GM23338 (cell line): ENCODE results near the gene C5AR1. TPM values are rescaled to one million over a fixed set of nuclear protein-coding genes. Genes with fewer than 3 reads are reported as not detected.

Source experiments
- ATAC-seq: fragments of 200-7000 bp; cut with Tn5 transposase; 3 replicates; pipeline ENCODE4 v1.9.1; 2020
- DNase-seq: peaks from one replicate; pipeline ENCODE4 v3.0.0-alpha.2; 2015; ENCODE audit warnings: low spot score
- H2AFZ ChIP-seq: fragments of 200-600 bp; sonication (generic); 2 replicates; pipeline ENCODE4 v1.8.0; 2016; ENCODE audit warnings: antibody characterized with exemption, mild to moderate bottlenecking, moderate library complexity
- H3F3A ChIP-seq: fragments of 200-600 bp; sonication (generic); replicated peaks from 2 replicates; pipeline ENCODE4 v1.8.0; 2017; ENCODE audit warnings: antibody characterized with exemption, mixed run types, low read depth
- H3K27ac ChIP-seq: fragments of 200-600 bp; sonication (generic); 2 replicates; pipeline ENCODE4 v1.6.1; 2016; ENCODE audit warnings: low read depth
- H3K27me3 ChIP-seq: fragments of 200-600 bp; sonication (generic); 2 replicates; pipeline ENCODE4 v1.8.0; 2016; ENCODE audit warnings: mild to moderate bottlenecking, mixed run types, moderate library complexity; ENCODE audit not compliant: insufficient read depth
- H3K36me3 ChIP-seq: fragments of 200-600 bp; sonication (generic); 2 replicates; pipeline ENCODE4 v1.8.0; 2016; ENCODE audit warnings: mild to moderate bottlenecking; ENCODE audit not compliant: insufficient read depth
- H3K4me1 ChIP-seq: fragments of 200-600 bp; sonication (generic); 2 replicates; pipeline ENCODE4 v1.8.0; 2016; ENCODE audit warnings: mild to moderate bottlenecking, moderate library complexity; ENCODE audit not compliant: insufficient read depth
- H3K4me2 ChIP-seq: fragments of 200-600 bp; sonication (generic); 2 replicates; pipeline ENCODE4 v1.7.1; 2017; ENCODE audit warnings: mixed run types
- H3K4me3 ChIP-seq: fragments of 200-600 bp; sonication (generic); 2 replicates; pipeline ENCODE4 v1.6.1; 2016; ENCODE audit warnings: mixed run types
- H3K79me2 ChIP-seq: fragments of 200-600 bp; sonication (generic); replicated peaks from 2 replicates; pipeline ENCODE4 v1.8.0; 2017; ENCODE audit warnings: mild to moderate bottlenecking; ENCODE audit not compliant: insufficient read depth
- H3K9me2 ChIP-seq: fragments of 200-600 bp; sonication (generic); 2 replicates; pipeline ENCODE4 v1.8.0; 2017; ENCODE audit not compliant: insufficient read depth
- H4K20me1 ChIP-seq: fragments of 200-600 bp; sonication (generic); replicated peaks from 2 replicates; pipeline ENCODE4 v1.8.0; 2017; ENCODE audit warnings: mild to moderate bottlenecking; ENCODE audit not compliant: insufficient read depth
- H3K27ac Mint-ChIP-seq: 2 replicates; pipeline ENCODE4 v1.8.0; 2020; ENCODE audit warnings: inconsistent platforms, mild to moderate bottlenecking, moderate library complexity, mixed read lengths
- H3K27me3 Mint-ChIP-seq: 3 replicates; pipeline ENCODE4 v1.8.0; 2022; ENCODE audit warnings: low read depth, mild to moderate bottlenecking, moderate library complexity, mixed read lengths, inconsistent platforms; ENCODE audit not compliant: insufficient read depth, poor library complexity
- H3K36me3 Mint-ChIP-seq: 3 replicates; pipeline ENCODE4 v1.8.0; 2021; ENCODE audit warnings: low read depth, mild to moderate bottlenecking, inconsistent platforms, moderate library complexity, mixed read lengths
- H3K4me1 Mint-ChIP-seq: 3 replicates; pipeline ENCODE4 v1.8.0; 2020; ENCODE audit warnings: mild to moderate bottlenecking, inconsistent platforms, mixed read lengths
- H3K4me3 Mint-ChIP-seq: 3 replicates; pipeline ENCODE4 v1.8.0; 2021; ENCODE audit warnings: moderate library complexity, mild to moderate bottlenecking, inconsistent platforms, mixed read lengths
- H3K9me3 Mint-ChIP-seq: 3 replicates; pipeline ENCODE4 v1.8.0; 2020; ENCODE audit warnings: moderate library complexity, mild to moderate bottlenecking, inconsistent platforms, mixed read lengths
- CREB1 ChIP-seq: fragments of 250-450 bp; sonication (Bioruptor Pico); IDR thresholded peaks from 2 replicates; pipeline ENCODE4 v1.5.0; 2020; ENCODE audit warnings: low read depth, mild to moderate bottlenecking, moderate library complexity
- ETS1 ChIP-seq: IDR thresholded peaks from 2 replicates; pipeline ENCODE4 v1.6.1; 2016; ENCODE audit warnings: antibody characterized with exemption
- EZH2 ChIP-seq: fragments of 200-600 bp; sonication (generic); IDR thresholded peaks from one replicate; pipeline ENCODE4 v1.8.0; 2017; ENCODE audit warnings: antibody characterized with exemption, mild to moderate bottlenecking, low read depth; ENCODE audit not compliant: unreplicated experiment
- EZH2phosphoT487 ChIP-seq: fragments of 200-600 bp; sonication (generic); IDR thresholded peaks from one replicate; pipeline ENCODE4 v1.8.1; 2018; ENCODE audit warnings: antibody characterized with exemption; ENCODE audit not compliant: unreplicated experiment
- JUNB ChIP-seq: IDR thresholded peaks from one replicate; pipeline ENCODE4 v1.6.1; 2016; ENCODE audit warnings: antibody characterized with exemption; ENCODE audit not compliant: unreplicated experiment
- NANOG ChIP-seq: IDR thresholded peaks from 2 replicates; pipeline ENCODE4 v1.6.1; 2016; ENCODE audit warnings: antibody characterized with exemption, borderline replicate concordance
- POLR2AphosphoS5 ChIP-seq: IDR thresholded peaks from 2 replicates; pipeline ENCODE4 v1.6.1; 2016; ENCODE audit warnings: antibody characterized with exemption, low read depth
- STAT1 ChIP-seq: IDR thresholded peaks from one replicate; pipeline ENCODE4 v1.6.1; 2016; ENCODE audit warnings: antibody characterized with exemption; ENCODE audit not compliant: unreplicated experiment
- ZNF114 ChIP-seq: fragments of 250-450 bp; sonication (Bioruptor Pico); IDR thresholded peaks from 2 replicates; pipeline ENCODE4 v1.5.0; 2020; ENCODE audit warnings: mild to moderate bottlenecking, moderate library complexity
- ZNF331 ChIP-seq: fragments of 250-450 bp; sonication (Bioruptor Pico); IDR thresholded peaks from 2 replicates; pipeline ENCODE4 v1.5.0; 2020; ENCODE audit warnings: low read depth, mild to moderate bottlenecking, moderate library complexity
- ZNF462 ChIP-seq: fragments of 250-450 bp; sonication (Bioruptor Pico); IDR thresholded peaks from 2 replicates; pipeline ENCODE4 v1.5.0; 2020; ENCODE audit warnings: mild to moderate bottlenecking, moderate library complexity
- polyA plus RNA-seq: library from polyadenylated mRNA; unstranded; fragments of >200 nt; fragmentation: Nextera tagmentation; extraction: Ambion mirVana; gene quantifications from 2 replicates; pipeline ENCODE4 v1.2.1, GENCODE V29; 2016
- total RNA-seq: library from RNA; depleted of rRNA; stranded (reverse); fragments of >200 nt; shearing (Covaris generic); gene quantifications from 2 replicates; pipeline ENCODE4 v1.2.3, GENCODE V29; 2014
- TF ChIP-seq, protein P1 (sequence below): IDR thresholded peaks from one replicate; pipeline ENCODE4 v1.6.1; 2018; ENCODE audit warnings: antibody characterized with exemption; ENCODE audit not compliant: unreplicated experiment
- TF ChIP-seq, protein P2 (sequence below), 2 experiments: fragments of 200-600 bp in 1 of 2; sonication (generic) in 1 of 2; conservative IDR thresholded peaks; 2 replicates each; pipeline versions ENCODE4 v1.5.1 to v1.6.1; 2016 to 2017; ENCODE audit warnings: antibody characterized with exemption in 2 of 2, low read depth in 2 of 2, mild to moderate bottlenecking in 2 of 2, moderate library complexity in 1 of 2

C5AR1 gene
- total and polyA plus RNA-seq, 2 experiments from 2014 or later: 0.08 TPM; not detected in 1

GRCh38 chr19:47270408-47270807, 39.3 kb upstream of the C5AR1 start:
- Histone ChIP-seq H3K4me2 (no peak overlapping the region), H3K4me1 (peaks cover 11% of the 10 kb centered on the region; the same call in 1 of the 2 replicates), H3K79me2 (no peaks in the 10 kb centered on the region), H2AFZ (no peak overlapping the region), H3K36me3 (no peaks in the 10 kb centered on the region), H3F3A (peaks cover 18% of the 10 kb centered on the region), H3K27ac (no peak overlapping the region), H3K27me3 (peaks cover 3% of the 10 kb centered on the region), H3K9me2 (no peaks in the 10 kb centered on the region), H3K4me3 (no peak overlapping the region), H4K20me1 (peaks cover 3% of the 10 kb centered on the region; the same call in 1 of the 2 replicates)
- Mint-ChIP-seq H3K27me3 (peaks cover 32% of the 10 kb centered on the region), H3K4me3 (no peak overlapping the region; the same call in 2 of the 3 replicates), H3K4me1 (peaks cover 18% of the 10 kb centered on the region), H3K27ac (no peak overlapping the region), H3K36me3 (peaks cover 40% of the 10 kb centered on the region), H3K9me3 (no peaks in the 10 kb centered on the region; the same call in 2 of the 3 replicates)
- ATAC-seq: no peak
- DNase-seq: no peak
- TF ChIP-seq ZNF114 (no peak), EZH2phosphoT487 (no peak), STAT1 (no peak), ZNF462 (CRISPR knock-in tag) (no peak), ZNF331 (CRISPR knock-in tag) (no peak), JUNB (no peak), ETS1 (no peak), EZH2 (no peak), POLR2AphosphoS5 (no peak), NANOG (no peak), CREB1 (CRISPR knock-in tag) (no peak)
- TF ChIP-seq, protein P1, sequence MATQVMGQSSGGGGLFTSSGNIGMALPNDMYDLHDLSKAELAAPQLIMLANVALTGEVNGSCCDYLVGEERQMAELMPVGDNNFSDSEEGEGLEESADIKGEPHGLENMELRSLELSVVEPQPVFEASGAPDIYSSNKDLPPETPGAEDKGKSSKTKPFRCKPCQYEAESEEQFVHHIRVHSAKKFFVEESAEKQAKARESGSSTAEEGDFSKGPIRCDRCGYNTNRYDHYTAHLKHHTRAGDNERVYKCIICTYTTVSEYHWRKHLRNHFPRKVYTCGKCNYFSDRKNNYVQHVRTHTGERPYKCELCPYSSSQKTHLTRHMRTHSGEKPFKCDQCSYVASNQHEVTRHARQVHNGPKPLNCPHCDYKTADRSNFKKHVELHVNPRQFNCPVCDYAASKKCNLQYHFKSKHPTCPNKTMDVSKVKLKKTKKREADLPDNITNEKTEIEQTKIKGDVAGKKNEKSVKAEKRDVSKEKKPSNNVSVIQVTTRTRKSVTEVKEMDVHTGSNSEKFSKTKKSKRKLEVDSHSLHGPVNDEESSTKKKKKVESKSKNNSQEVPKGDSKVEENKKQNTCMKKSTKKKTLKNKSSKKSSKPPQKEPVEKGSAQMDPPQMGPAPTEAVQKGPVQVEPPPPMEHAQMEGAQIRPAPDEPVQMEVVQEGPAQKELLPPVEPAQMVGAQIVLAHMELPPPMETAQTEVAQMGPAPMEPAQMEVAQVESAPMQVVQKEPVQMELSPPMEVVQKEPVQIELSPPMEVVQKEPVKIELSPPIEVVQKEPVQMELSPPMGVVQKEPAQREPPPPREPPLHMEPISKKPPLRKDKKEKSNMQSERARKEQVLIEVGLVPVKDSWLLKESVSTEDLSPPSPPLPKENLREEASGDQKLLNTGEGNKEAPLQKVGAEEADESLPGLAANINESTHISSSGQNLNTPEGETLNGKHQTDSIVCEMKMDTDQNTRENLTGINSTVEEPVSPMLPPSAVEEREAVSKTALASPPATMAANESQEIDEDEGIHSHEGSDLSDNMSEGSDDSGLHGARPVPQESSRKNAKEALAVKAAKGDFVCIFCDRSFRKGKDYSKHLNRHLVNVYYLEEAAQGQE: no peak
- TF ChIP-seq, protein P2, sequence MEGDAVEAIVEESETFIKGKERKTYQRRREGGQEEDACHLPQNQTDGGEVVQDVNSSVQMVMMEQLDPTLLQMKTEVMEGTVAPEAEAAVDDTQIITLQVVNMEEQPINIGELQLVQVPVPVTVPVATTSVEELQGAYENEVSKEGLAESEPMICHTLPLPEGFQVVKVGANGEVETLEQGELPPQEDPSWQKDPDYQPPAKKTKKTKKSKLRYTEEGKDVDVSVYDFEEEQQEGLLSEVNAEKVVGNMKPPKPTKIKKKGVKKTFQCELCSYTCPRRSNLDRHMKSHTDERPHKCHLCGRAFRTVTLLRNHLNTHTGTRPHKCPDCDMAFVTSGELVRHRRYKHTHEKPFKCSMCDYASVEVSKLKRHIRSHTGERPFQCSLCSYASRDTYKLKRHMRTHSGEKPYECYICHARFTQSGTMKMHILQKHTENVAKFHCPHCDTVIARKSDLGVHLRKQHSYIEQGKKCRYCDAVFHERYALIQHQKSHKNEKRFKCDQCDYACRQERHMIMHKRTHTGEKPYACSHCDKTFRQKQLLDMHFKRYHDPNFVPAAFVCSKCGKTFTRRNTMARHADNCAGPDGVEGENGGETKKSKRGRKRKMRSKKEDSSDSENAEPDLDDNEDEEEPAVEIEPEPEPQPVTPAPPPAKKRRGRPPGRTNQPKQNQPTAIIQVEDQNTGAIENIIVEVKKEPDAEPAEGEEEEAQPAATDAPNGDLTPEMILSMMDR (conservative IDR thresholded peaks at IDR 0.05; ENCODE audit: low read depth in 2 of 2): no peak
